Activated naive CD8-positive, alpha-beta T cell (primary cell): ENCODE results near the gene RIMS3.
"Not testable (repeated sequence)": the region's sequence is repeated elsewhere in the genome, so short reads cannot be mapped to it uniquely, and the experiment has no call there.

Experiments
- H3K27ac Mint-ChIP-seq: one replicate; pipeline ENCODE4 v1.8.0; 2021; ENCODE audit warnings: mixed read lengths
- H3K27me3 Mint-ChIP-seq: one replicate; pipeline ENCODE4 v1.8.0; 2021; ENCODE audit warnings: mixed read lengths
- H3K36me3 Mint-ChIP-seq: one replicate; pipeline ENCODE4 v1.8.0; 2021; ENCODE audit warnings: mixed read lengths
- H3K4me1 Mint-ChIP-seq: one replicate; pipeline ENCODE4 v1.8.0; 2021; ENCODE audit warnings: low read depth, mixed read lengths
- H3K4me3 Mint-ChIP-seq: one replicate; pipeline ENCODE4 v1.8.0; 2021; ENCODE audit warnings: mild to moderate bottlenecking, mixed read lengths
- H3K9me3 Mint-ChIP-seq: one replicate; pipeline ENCODE4 v1.8.0; 2021; ENCODE audit warnings: low read depth, mixed read lengths

RIMS3 gene

GRCh38 chr1:40665335-40666171 lies at the start of gene RIMS3:
Gene RIMS3, minus strand, starts transcription at chr1:40665682. Its CDS starts 23,757 bp downstream, at chr1:40641925.
- Mint-ChIP-seq H3K27ac (peak within 1 kb of the TSS; percentile 41), H3K36me3 (no peaks in the 10 kb centered on the region), H3K9me3 (no peaks in the 10 kb centered on the region), H3K27me3 (no peaks in the 10 kb centered on the region), H3K4me3 (peak within 1 kb of the TSS; percentile 91), H3K4me1 (peaks cover 21% of the 10 kb centered on the region)

GRCh38 chr1:40712997-40713396 lies 47.5 kb upstream of the RIMS3 start:
- peaks cover 4% of the 10 kb centered on the region for H3K36me3 Mint-ChIP-seq

GRCh38 chr1:40712405-40712944 lies 47.0 kb upstream of the RIMS3 start:
- H3K27me3 Mint-ChIP-seq, result no peaks in the 10 kb centered on the region
- no peak overlapping the region for H3K4me3 Mint-ChIP-seq
- H3K27ac Mint-ChIP-seq, result no peak overlapping the region
- no peaks in the 10 kb centered on the region for H3K9me3 Mint-ChIP-seq
- peaks cover 4% of the 10 kb centered on the region for H3K36me3 Mint-ChIP-seq
- H3K4me1 Mint-ChIP-seq, result peaks cover 73% of the 10 kb centered on the region

More at GRCh38 chr1:40712997-40713396, 47.5 kb upstream of the RIMS3 start:
- H3K27me3 Mint-ChIP-seq, result no peaks in the 10 kb centered on the region
- H3K27ac Mint-ChIP-seq, result peak overlapping the region; percentile 78
- no peaks in the 10 kb centered on the region for H3K9me3 Mint-ChIP-seq
- peak overlapping the region; percentile 47 for H3K4me3 Mint-ChIP-seq
- peaks cover 77% of the 10 kb centered on the region for H3K4me1 Mint-ChIP-seq

- no peaks in the 10 kb centered on the region for H3K27me3 Mint-ChIP-seq
- H3K27ac Mint-ChIP-seq, result peak overlapping the region; percentile 70
- H3K36me3 Mint-ChIP-seq, result peaks cover 4% of the 10 kb centered on the region
- H3K9me3 Mint-ChIP-seq, result no peaks in the 10 kb centered on the region
- peak overlapping the region; percentile 22 for H3K4me3 Mint-ChIP-seq
- H3K4me1 Mint-ChIP-seq, result peaks cover 68% of the 10 kb centered on the region
These were observed 46.3 kb upstream of the RIMS3 start for GRCh38 chr1:40711465-40712404.

- H3K27me3 Mint-ChIP-seq, result no peaks in the 10 kb centered on the region
- H3K4me1 Mint-ChIP-seq, result peaks cover 61% of the 10 kb centered on the region
- H3K4me3 Mint-ChIP-seq, result peak overlapping the region; percentile 17
- H3K9me3 Mint-ChIP-seq, result no peaks in the 10 kb centered on the region
- no peak overlapping the region for H3K27ac Mint-ChIP-seq
- H3K36me3 Mint-ChIP-seq, result peaks cover 4% of the 10 kb centered on the region
These were observed 45.3 kb upstream of the RIMS3 start for GRCh38 chr1:40710581-40711315.

GRCh38 chr1:40709802-40710278 lies 44.4 kb upstream of the RIMS3 start:
- Mint-ChIP-seq H3K4me1 (peaks cover 61% of the 10 kb centered on the region), H3K9me3 (no peaks in the 10 kb centered on the region), H3K36me3 (peaks cover 4% of the 10 kb centered on the region), H3K4me3 (peak overlapping the region; percentile 94), H3K27me3 (no peaks in the 10 kb centered on the region), H3K27ac (peak overlapping the region; percentile 34)

GRCh38 chr1:40709100-40709801 lies 43.8 kb upstream of the RIMS3 start:
- Mint-ChIP-seq H3K4me3 (peak overlapping the region; percentile 94), H3K27me3 (no peaks in the 10 kb centered on the region), H3K4me1 (peaks cover 64% of the 10 kb centered on the region), H3K36me3 (peaks cover 4% of the 10 kb centered on the region), H3K27ac (peak overlapping the region; percentile 88), H3K9me3 (no peaks in the 10 kb centered on the region)

- Mint-ChIP-seq H3K36me3 (peaks cover 4% of the 10 kb centered on the region), H3K4me3 (peak overlapping the region; percentile 94), H3K9me3 (no peaks in the 10 kb centered on the region), H3K27me3 (no peaks in the 10 kb centered on the region), H3K27ac (peak overlapping the region; percentile 88), H3K4me1 (peaks cover 65% of the 10 kb centered on the region)
These were observed 43.2 kb upstream of the RIMS3 start for GRCh38 chr1:40708750-40709099.

GRCh38 chr1:40706626-40707025 lies 41.1 kb upstream of the RIMS3 start:
- Mint-ChIP-seq H3K4me3 (no peak overlapping the region), H3K4me1 (peaks cover 58% of the 10 kb centered on the region), H3K27ac (no peak overlapping the region), H3K36me3 (no peaks in the 10 kb centered on the region), H3K9me3 (no peaks in the 10 kb centered on the region), H3K27me3 (no peaks in the 10 kb centered on the region)

GRCh38 chr1:40704817-40705733 lies 39.6 kb upstream of the RIMS3 start:
- no peaks in the 10 kb centered on the region for H3K36me3 Mint-ChIP-seq
- no peaks in the 10 kb centered on the region for H3K27me3 Mint-ChIP-seq
- peaks cover 52% of the 10 kb centered on the region for H3K4me1 Mint-ChIP-seq
- H3K9me3 Mint-ChIP-seq, result no peaks in the 10 kb centered on the region
- H3K27ac Mint-ChIP-seq, result peak overlapping the region; percentile 34
- no peak overlapping the region for H3K4me3 Mint-ChIP-seq

- Mint-ChIP-seq H3K4me3 (no peak overlapping the region), H3K4me1 (peaks cover 50% of the 10 kb centered on the region), H3K9me3 (no peaks in the 10 kb centered on the region), H3K36me3 (no peaks in the 10 kb centered on the region), H3K27me3 (no peaks in the 10 kb centered on the region), H3K27ac (peak overlapping the region; percentile 16)
These were observed 37.8 kb upstream of the RIMS3 start for GRCh38 chr1:40703316-40703715.

GRCh38 chr1:40702810-40703209 lies 37.3 kb upstream of the RIMS3 start:
- not testable (repeated sequence) for H3K4me3 Mint-ChIP-seq, H3K9me3 Mint-ChIP-seq, H3K27me3 Mint-ChIP-seq, H3K27ac Mint-ChIP-seq, H3K36me3 Mint-ChIP-seq
- peaks cover 51% of the 10 kb centered on the region for H3K4me1 Mint-ChIP-seq

- Mint-ChIP-seq H3K27me3 (no peaks in the 10 kb centered on the region), H3K9me3 (no peaks in the 10 kb centered on the region), H3K4me3 (no peak overlapping the region)
These were observed 36.2 kb upstream of the RIMS3 start for GRCh38 chr1:40701684-40702083.

More at GRCh38 chr1:40701684-40702083, 36.2 kb upstream of the RIMS3 start:
- Mint-ChIP-seq H3K4me1 (peaks cover 62% of the 10 kb centered on the region), H3K27ac (no peak overlapping the region), H3K36me3 (peaks cover 3% of the 10 kb centered on the region)
